HG03442 (cell line): ENCODE data around the gene HSPA4.
"Not testable (repeated sequence)": the region's sequence is repeated elsewhere in the genome, so short reads cannot be mapped to it uniquely, and the experiment has no call there.

Source experiments
- ATAC-seq: cut with Tn5 transposase; IDR thresholded peaks from one replicate; pipeline ENCODE4 v1.9.1; 2021; ENCODE audit warnings: mild to moderate bottlenecking, moderate library complexity; ENCODE audit not compliant: unreplicated experiment

The HSPA4 gene

GRCh38 chr5:133049726-133050048 is 2.1 kb upstream of the HSPA4 start:
- ATAC-seq, result no peak

- no peak for ATAC-seq
Measured at GRCh38 chr5:133050521-133050920, 1.3 kb upstream of the HSPA4 start.

GRCh38 chr5:133051061-133051541 is 712 bp upstream of the HSPA4 start:
- no peak for ATAC-seq

- peak; percentile 24 for ATAC-seq
Measured at GRCh38 chr5:133052317-133053175, 733 bp downstream of the HSPA4 start.

- ATAC-seq, result no peak
Measured at GRCh38 chr5:133053448-133053847, 1.6 kb downstream of the HSPA4 start.

- no peak for ATAC-seq
Measured at GRCh38 chr5:133054697-133055471, 3.1 kb downstream of the HSPA4 start.

GRCh38 chr5:133056891-133057290 is 5.1 kb downstream of the HSPA4 start:
- ATAC-seq, result no peak

GRCh38 chr5:133059621-133060020 is 7.8 kb downstream of the HSPA4 start:
- no peak for ATAC-seq

GRCh38 chr5:133062276-133062675 is 10.5 kb downstream of the HSPA4 start:
- no peak for ATAC-seq

GRCh38 chr5:133063965-133064364 is 12.2 kb downstream of the HSPA4 start:
- ATAC-seq, result no peak

GRCh38 chr5:133065471-133065870 is 13.7 kb downstream of the HSPA4 start:
- no peak for ATAC-seq

GRCh38 chr5:133066045-133066444 is 14.2 kb downstream of the HSPA4 start:
- ATAC-seq, result no peak

- ATAC-seq, result no peak
Measured at GRCh38 chr5:133072021-133072420, 20.2 kb downstream of the HSPA4 start.

GRCh38 chr5:133075572-133076536 is 24.0 kb downstream of the HSPA4 start:
- no peak for ATAC-seq

- ATAC-seq, result no peak
Measured at GRCh38 chr5:133079048-133079447, 27.2 kb downstream of the HSPA4 start.

GRCh38 chr5:133081036-133081435 is 29.2 kb downstream of the HSPA4 start:
- no peak for ATAC-seq

GRCh38 chr5:133081703-133082102 is 29.9 kb downstream of the HSPA4 start:
- no peak for ATAC-seq

- no peak for ATAC-seq
Measured at GRCh38 chr5:133082128-133082527, 30.3 kb downstream of the HSPA4 start.

- ATAC-seq, result no peak
Measured at GRCh38 chr5:133083901-133084300, 32.1 kb downstream of the HSPA4 start.

GRCh38 chr5:133085171-133085570 is 33.4 kb downstream of the HSPA4 start:
- not testable (repeated sequence) for ATAC-seq

- no peak for ATAC-seq
Measured at GRCh38 chr5:133086366-133086875, 34.6 kb downstream of the HSPA4 start.
